Neural progenitor cell (in vitro differentiated cells): ENCODE results near the gene TLR8.

Experiments
- EZH2 ChIP-seq: fragments of 200-600 bp; sonication (generic); IDR thresholded peaks from 2 replicates; pipeline ENCODE4 v1.6.1; 2017; ENCODE audit warnings: antibody characterized with exemption, mild to moderate bottlenecking, moderate library complexity
- TF ChIP-seq, protein P1 (sequence below): fragments of 200-600 bp; sonication (generic); IDR thresholded peaks from 2 replicates; pipeline ENCODE4 v1.5.1; 2017; ENCODE audit warnings: antibody characterized with exemption, mild to moderate bottlenecking

DNA sequence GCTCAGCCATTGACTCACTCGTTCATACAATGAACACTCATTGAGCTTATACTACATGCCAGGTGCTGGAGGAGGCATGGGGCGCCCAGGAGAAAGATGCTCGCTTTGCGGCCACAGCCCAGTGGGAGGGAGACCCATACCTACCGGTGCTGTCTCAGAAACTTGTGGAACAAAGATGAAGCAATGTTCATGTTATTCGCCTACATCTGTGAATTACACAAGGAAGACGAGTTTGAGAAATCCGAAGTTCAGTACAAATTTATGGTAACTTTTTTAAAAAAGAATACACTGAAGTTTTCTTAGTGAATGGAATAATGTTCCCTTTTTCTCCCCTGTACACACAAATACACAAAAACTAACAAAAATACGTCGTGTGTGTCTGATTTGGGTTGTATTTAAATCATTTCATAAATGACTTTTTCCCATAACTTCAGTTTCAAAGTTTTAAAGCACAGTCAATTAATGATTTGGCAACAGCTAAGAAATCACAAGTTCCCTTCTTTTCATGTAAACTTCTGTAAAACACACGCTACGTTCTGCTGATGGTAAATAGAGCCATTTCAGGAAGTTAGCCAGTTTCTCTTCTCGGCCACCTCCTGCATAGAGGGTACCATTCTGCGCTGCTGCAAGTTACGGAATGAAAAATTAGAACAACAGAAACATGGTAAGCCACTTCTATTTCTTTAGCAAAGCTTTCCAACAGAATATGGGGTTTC, at the start of gene TLR8:
- TF ChIP-seq, protein P1, sequence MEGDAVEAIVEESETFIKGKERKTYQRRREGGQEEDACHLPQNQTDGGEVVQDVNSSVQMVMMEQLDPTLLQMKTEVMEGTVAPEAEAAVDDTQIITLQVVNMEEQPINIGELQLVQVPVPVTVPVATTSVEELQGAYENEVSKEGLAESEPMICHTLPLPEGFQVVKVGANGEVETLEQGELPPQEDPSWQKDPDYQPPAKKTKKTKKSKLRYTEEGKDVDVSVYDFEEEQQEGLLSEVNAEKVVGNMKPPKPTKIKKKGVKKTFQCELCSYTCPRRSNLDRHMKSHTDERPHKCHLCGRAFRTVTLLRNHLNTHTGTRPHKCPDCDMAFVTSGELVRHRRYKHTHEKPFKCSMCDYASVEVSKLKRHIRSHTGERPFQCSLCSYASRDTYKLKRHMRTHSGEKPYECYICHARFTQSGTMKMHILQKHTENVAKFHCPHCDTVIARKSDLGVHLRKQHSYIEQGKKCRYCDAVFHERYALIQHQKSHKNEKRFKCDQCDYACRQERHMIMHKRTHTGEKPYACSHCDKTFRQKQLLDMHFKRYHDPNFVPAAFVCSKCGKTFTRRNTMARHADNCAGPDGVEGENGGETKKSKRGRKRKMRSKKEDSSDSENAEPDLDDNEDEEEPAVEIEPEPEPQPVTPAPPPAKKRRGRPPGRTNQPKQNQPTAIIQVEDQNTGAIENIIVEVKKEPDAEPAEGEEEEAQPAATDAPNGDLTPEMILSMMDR, result no peak
- no peak for TF ChIP-seq EZH2
